Measurements from ENCODE around the gene HDC.

DNA sequence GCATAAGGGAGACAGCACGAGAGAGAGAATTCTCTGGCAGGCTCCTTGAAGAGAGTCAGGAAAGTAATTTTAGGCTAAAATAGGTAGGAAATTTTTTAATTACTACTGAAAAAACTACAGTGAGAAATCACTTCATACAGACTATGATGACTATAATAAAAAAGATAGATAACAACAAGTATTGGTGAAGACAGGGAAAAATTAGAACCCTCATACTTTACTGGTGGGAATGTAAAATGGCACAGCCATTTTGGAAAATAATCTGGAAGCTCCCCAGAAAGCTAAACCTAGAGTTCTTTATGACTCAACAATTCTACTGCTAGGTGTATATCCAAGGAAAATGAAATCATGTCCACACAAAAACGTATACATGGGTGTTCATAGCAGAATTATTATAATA lies 2.1 kb upstream of the HDC start:
- TF ChIP-seq EP300 (IDR thresholded peaks at IDR 0.05; ENCODE audit: borderline replicate concordance) = no peak
- TF ChIP-seq, protein P1, sequence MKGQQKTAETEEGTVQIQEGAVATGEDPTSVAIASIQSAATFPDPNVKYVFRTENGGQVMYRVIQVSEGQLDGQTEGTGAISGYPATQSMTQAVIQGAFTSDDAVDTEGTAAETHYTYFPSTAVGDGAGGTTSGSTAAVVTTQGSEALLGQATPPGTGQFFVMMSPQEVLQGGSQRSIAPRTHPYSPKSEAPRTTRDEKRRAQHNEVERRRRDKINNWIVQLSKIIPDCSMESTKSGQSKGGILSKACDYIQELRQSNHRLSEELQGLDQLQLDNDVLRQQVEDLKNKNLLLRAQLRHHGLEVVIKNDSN (IDR thresholded peaks at IDR 0.05) = no peak
- TF ChIP-seq TEAD4 (IDR thresholded peaks at IDR 0.05) = no peak
